ENCODE measurements around the gene PACS2. TPM values are rescaled to one million over a fixed set of nuclear protein-coding genes. Genes with fewer than 3 reads are reported as not detected.

The PACS2 gene
- total and polyA plus RNA-seq, 2 of the 8 experiments (the other 6 are each of a cell fraction or from before 2014, with no cell fraction given), result 38.0 to 62.8 TPM

DNA sequence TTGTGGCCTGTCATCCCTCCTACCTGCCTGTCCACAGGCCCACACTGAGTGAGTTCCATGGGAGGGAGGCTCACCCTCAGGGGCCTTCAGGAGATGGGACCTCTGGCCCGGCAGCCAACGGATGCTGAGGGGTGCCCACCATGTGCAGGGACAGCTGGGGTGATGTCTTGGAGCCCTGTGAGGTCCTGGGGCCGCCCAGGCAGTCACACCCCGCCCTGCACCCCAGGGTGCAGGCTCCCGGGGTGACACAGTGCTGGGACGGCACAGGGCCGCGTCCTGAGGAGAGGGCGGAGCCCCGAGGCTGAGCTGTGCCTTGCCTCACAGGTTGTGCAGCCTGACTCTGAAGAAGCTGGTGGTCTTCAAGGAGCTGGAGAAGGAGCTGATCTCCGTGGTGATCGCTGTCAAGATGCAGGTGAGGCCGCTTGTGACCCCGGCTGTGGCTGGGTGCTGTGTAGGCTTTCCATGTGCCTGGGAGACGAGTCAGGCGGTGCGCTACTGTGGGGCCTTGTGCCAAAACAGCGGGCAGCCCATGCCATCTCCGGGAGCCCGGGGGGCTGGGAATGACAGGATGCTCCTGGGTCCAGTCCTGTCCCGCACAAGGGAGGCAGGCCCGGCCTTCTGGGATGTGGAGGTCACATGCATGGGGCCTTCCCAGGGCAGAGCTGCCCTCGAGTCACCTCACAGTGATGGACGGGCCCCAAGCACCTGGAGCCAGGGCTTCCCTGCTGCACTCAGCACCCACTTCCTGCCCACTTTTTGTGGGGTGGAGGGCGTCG, 33.8 kb downstream of the PACS2 start (continued):
- TF ChIP-seq, protein P1, sequence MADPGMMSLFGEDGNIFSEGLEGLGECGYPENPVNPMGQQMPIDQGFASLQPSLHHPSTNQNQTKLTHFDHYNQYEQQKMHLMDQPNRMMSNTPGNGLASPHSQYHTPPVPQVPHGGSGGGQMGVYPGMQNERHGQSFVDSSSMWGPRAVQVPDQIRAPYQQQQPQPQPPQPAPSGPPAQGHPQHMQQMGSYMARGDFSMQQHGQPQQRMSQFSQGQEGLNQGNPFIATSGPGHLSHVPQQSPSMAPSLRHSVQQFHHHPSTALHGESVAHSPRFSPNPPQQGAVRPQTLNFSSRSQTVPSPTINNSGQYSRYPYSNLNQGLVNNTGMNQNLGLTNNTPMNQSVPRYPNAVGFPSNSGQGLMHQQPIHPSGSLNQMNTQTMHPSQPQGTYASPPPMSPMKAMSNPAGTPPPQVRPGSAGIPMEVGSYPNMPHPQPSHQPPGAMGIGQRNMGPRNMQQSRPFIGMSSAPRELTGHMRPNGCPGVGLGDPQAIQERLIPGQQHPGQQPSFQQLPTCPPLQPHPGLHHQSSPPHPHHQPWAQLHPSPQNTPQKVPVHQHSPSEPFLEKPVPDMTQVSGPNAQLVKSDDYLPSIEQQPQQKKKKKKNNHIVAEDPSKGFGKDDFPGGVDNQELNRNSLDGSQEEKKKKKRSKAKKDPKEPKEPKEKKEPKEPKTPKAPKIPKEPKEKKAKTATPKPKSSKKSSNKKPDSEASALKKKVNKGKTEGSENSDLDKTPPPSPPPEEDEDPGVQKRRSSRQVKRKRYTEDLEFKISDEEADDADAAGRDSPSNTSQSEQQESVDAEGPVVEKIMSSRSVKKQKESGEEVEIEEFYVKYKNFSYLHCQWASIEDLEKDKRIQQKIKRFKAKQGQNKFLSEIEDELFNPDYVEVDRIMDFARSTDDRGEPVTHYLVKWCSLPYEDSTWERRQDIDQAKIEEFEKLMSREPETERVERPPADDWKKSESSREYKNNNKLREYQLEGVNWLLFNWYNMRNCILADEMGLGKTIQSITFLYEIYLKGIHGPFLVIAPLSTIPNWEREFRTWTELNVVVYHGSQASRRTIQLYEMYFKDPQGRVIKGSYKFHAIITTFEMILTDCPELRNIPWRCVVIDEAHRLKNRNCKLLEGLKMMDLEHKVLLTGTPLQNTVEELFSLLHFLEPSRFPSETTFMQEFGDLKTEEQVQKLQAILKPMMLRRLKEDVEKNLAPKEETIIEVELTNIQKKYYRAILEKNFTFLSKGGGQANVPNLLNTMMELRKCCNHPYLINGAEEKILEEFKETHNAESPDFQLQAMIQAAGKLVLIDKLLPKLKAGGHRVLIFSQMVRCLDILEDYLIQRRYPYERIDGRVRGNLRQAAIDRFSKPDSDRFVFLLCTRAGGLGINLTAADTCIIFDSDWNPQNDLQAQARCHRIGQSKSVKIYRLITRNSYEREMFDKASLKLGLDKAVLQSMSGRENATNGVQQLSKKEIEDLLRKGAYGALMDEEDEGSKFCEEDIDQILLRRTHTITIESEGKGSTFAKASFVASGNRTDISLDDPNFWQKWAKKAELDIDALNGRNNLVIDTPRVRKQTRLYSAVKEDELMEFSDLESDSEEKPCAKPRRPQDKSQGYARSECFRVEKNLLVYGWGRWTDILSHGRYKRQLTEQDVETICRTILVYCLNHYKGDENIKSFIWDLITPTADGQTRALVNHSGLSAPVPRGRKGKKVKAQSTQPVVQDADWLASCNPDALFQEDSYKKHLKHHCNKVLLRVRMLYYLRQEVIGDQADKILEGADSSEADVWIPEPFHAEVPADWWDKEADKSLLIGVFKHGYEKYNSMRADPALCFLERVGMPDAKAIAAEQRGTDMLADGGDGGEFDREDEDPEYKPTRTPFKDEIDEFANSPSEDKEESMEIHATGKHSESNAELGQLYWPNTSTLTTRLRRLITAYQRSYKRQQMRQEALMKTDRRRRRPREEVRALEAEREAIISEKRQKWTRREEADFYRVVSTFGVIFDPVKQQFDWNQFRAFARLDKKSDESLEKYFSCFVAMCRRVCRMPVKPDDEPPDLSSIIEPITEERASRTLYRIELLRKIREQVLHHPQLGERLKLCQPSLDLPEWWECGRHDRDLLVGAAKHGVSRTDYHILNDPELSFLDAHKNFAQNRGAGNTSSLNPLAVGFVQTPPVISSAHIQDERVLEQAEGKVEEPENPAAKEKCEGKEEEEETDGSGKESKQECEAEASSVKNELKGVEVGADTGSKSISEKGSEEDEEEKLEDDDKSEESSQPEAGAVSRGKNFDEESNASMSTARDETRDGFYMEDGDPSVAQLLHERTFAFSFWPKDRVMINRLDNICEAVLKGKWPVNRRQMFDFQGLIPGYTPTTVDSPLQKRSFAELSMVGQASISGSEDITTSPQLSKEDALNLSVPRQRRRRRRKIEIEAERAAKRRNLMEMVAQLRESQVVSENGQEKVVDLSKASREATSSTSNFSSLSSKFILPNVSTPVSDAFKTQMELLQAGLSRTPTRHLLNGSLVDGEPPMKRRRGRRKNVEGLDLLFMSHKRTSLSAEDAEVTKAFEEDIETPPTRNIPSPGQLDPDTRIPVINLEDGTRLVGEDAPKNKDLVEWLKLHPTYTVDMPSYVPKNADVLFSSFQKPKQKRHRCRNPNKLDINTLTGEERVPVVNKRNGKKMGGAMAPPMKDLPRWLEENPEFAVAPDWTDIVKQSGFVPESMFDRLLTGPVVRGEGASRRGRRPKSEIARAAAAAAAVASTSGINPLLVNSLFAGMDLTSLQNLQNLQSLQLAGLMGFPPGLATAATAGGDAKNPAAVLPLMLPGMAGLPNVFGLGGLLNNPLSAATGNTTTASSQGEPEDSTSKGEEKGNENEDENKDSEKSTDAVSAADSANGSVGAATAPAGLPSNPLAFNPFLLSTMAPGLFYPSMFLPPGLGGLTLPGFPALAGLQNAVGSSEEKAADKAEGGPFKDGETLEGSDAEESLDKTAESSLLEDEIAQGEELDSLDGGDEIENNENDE (IDR thresholded peaks at IDR 0.05; ENCODE audit: insufficient replicate concordance, low read length), result no peak

Data from H1 (cell line).